PFSK-1 (cell line): ENCODE data around the gene RIN3.

Experiments
- FOXP2 ChIP-seq: optimal IDR thresholded peaks from 2 replicates; pipeline ENCODE3; 2011; ENCODE audit warnings: borderline replicate concordance, control low read depth, inconsistent platforms; ENCODE audit not compliant: insufficient read depth; ENCODE audit errors: extremely low read length, extremely low read depth
- POLR2AphosphoS5 ChIP-seq: IDR thresholded peaks from 2 replicates; pipeline ENCODE4 v1.6.1; 2012; ENCODE audit warnings: low read depth, mild to moderate bottlenecking, control low read depth, low read length, moderate library complexity
- REST ChIP-seq, 2 experiments: IDR thresholded peaks; 2 replicates each; pipeline versions ENCODE4 v1.6.1 to v1.8.0; 2011 to 2012; ENCODE audit warnings: low read depth in 2 of 2, low read length in 2 of 2, control low read depth in 1 of 2, inconsistent platforms in 1 of 2, mild to moderate bottlenecking in 1 of 2, moderate library complexity in 1 of 2; ENCODE audit not compliant: insufficient read depth in 1 of 2
- SIN3A ChIP-seq: IDR thresholded peaks from 2 replicates; pipeline ENCODE4 v1.6.1; 2012; ENCODE audit warnings: mild to moderate bottlenecking, low read length, moderate library complexity, borderline replicate concordance; ENCODE audit not compliant: insufficient read depth
- TAF1 ChIP-seq: IDR thresholded peaks from 2 replicates; pipeline ENCODE4 v1.6.1; 2012; ENCODE audit warnings: low read length, control low read depth, borderline replicate concordance; ENCODE audit not compliant: insufficient read depth

RIN3 gene

GRCh38 chr14:92558319-92558718, 44.7 kb downstream of the RIN3 start:
- TF ChIP-seq SIN3A: no peak
- TF ChIP-seq TAF1: no peak
- no peak for TF ChIP-seq POLR2AphosphoS5
- no peak for TF ChIP-seq FOXP2
- TF ChIP-seq REST (IDR thresholded peaks at IDR 0.05; ENCODE audit: insufficient read depth in 1 of 2, low read depth in 2 of 2, low read length in 2 of 2): no peak

- TF ChIP-seq TAF1: no peak
- no peak for TF ChIP-seq FOXP2
- no peak for TF ChIP-seq SIN3A
- TF ChIP-seq REST (IDR thresholded peaks at IDR 0.05; ENCODE audit: insufficient read depth in 1 of 2, low read depth in 2 of 2, low read length in 2 of 2): no peak
- TF ChIP-seq POLR2AphosphoS5: no peak
These were observed 45.9 kb downstream of the RIN3 start for GRCh38 chr14:92559486-92559885.

GRCh38 chr14:92560106-92560865, 46.7 kb downstream of the RIN3 start:
- TF ChIP-seq SIN3A (no peak), POLR2AphosphoS5 (no peak), TAF1 (no peak), REST (IDR thresholded peaks at IDR 0.05; ENCODE audit: insufficient read depth in 1 of 2, low read depth in 2 of 2, low read length in 2 of 2) (no peak), FOXP2 (no peak)

- no peak for TF ChIP-seq TAF1
- TF ChIP-seq FOXP2: no peak
- no peak for TF ChIP-seq REST (IDR thresholded peaks at IDR 0.05; ENCODE audit: insufficient read depth in 1 of 2, low read depth in 2 of 2, low read length in 2 of 2)
- TF ChIP-seq POLR2AphosphoS5: no peak
These were observed 48.4 kb downstream of the RIN3 start for GRCh38 chr14:92561906-92562479.
